ENCODE results near the gene OR2T33.
"Not testable (repeated sequence)": the region's sequence is repeated elsewhere in the genome, so short reads cannot be mapped to it uniquely, and the experiment has no call there.

The OR2T33 gene, protein sequence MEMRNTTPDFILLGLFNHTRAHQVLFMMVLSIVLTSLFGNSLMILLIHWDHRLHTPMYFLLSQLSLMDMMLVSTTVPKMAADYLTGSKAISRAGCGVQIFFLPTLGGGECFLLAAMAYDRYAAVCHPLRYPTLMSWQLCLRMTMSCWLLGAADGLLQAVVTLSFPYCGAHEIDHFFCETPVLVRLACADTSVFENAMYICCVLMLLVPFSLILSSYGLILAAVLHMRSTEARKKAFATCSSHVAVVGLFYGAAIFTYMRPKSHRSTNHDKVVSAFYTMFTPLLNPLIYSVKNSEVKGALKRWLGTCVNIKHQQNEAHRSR

DNA sequence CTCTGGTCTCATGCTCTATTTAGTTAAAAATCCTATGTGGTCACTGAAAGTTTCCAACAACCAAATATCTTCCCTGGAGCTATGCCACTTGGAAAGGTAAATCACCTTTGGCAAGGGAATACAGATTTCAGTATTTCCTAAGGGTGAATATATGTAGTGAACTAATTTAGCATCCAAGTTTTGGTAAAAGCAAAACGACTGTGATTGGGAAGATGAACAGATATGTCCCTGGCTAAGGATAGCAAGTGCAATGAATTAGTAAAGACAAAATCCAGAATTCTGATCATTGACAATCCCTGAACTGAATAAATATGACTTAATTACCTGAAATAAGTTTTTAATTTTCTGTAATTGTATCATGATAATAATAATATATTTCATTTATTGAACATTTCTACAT, at the start of gene OR2T33:
Gene OR2T33, minus strand, starts transcription at position 101 of the 400 bp plus-strand sequence. CDS start 4,162 bp downstream, outside the sequence.
- FAIRE-seq, result no peak

DNA sequence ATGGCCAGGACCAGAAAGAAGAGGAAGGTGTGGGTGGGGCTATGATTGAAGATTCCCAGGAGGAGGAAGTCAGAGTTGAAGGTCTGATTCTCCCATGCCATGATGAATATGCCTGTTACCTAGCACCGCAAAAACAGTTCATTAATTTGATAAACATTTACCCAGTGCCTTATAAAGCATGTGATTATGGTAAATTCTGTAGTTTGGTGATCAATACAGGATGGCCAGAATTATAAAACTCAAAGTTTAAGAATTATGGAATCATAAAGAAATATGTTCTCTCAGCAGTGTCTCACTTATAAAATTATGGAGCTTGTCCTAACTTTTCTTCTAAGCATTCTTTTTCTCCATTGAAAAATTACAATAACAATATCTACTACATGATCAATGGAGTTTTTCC, 46.7 kb upstream of the OR2T33 start, which contains the start of gene OR2M7:
Gene OR2M7, minus strand, starts transcription at position 101 of the 400 bp plus-strand sequence. Its CDS starts 0 bp downstream, at position 101.
- FAIRE-seq, result no peak

DNA sequence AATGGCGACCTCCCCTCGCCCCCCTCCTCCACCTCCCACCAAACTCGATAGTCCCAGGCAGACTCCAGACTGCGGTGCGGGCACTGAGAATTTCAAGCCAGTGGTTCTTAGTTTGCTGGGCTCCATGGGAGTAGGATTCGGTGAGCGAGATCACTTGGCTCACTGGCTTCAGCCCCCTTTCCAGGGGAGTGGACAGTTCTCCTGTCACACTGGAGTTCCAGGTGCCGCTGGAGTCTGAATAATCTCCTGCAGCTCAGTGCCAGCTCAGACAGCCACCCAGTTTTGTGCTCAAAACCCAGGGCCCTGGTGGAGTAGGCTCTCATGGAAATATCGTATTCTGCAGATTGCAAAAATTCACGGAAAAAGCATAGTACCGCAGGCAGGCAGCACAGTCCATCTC, 39.0 kb upstream of the OR2T33 start:
- no peak for FAIRE-seq

DNA sequence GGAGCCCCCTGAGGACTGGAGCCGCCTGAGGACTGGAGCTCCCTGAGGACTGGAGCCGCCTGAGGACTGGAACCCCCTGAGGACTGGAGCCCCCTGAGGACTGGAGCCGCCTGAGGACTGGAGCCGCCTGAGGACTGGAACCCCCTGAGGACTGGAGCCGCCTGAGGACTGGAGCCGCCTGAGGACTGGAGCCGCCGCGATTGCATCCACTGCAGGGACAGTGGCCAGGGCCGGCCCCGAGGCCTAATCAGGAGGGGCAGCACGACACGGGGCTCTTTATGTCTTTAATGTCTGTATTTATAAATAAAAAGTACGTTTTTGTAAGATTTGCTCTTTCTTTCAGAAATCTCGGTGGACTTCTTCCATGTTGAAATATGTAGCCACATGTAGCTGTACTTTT, 29.0 kb upstream of the OR2T33 start:
- FAIRE-seq, result not testable (repeated sequence)

DNA sequence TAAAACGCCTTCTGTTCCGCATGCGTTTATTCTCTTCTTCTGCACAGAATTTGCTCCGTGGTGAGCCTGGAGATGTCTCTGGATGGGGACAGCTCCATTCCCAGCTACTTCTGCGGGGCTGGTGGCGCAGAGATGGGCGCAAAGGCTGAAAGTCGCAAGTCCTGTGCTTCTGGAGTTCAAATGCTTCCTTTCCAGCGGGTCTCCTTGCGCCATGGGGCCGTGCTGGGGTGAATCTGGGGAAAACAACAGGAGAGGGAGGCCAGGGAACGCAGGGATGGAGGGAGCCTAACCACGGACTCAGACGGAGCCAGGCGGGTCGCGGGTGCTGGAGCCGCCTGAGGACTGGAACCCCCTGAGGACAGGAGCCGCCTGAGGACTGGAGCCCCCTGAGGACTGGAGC, 28.3 kb upstream of the OR2T33 start:
- FAIRE-seq, result no peak

DNA sequence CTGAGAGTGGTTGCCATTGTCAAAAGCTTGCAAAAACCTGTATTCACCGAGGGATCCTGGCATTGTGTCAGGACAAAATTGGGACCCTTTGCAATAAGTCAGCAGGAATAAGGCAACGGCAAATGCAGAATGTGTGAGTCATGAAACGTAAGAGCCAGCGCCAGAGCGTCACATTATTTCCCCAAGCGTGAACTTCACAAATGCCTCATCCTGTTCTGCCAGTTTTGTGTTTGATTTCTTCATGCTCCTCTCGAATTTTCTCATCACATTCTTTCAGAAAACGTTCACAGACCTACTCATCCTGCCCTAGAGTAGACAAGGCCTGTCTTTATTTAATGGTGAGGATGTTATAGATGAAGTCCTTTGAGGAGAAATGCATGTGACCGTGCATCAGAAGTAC, 27.9 kb upstream of the OR2T33 start:
- FAIRE-seq, result not testable (repeated sequence)

DNA sequence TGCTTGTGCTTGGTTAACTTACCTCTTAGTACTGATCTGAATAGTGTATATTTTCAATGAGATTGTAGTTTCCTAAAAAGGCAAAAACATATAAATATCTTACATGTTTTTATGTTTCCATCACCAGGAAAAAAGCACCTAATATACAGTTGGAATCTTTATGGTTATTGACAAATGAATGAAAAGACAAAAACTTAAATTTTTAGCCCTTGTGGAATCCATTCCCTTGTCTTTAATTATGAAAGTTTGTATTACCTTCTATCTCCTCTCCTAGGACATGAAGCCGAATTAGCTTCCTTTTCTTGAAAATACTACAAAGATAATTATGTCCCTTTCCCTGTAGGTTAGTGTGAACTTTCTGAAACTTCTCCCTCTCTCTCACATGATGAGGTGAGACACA, 25.5 kb upstream of the OR2T33 start, which contains the start of gene OR2T12:
Gene OR2T12, minus strand, starts transcription at position 101 of the 400 bp plus-strand sequence. CDS start 7,846 bp downstream, outside the sequence.
- no peak for FAIRE-seq

DNA sequence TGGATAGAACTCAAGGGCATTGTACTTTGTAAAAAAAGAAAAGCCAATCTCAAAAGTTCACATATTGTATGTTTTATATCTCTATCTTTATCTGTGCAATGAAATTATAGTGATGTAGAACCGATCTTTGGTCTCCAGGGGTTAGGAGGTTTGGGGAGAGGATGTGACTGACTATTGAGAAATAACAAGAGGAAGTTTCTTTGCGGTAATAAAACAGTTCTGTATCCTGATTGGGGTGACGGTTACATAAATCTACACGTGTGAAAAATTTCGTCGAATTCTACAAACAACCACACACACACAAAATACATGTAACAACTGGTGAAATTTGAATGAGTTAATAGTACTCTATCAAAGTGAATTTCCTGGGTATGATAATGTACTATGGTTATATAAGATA, 10.6 kb upstream of the OR2T33 start:
- FAIRE-seq, result no peak

DNA sequence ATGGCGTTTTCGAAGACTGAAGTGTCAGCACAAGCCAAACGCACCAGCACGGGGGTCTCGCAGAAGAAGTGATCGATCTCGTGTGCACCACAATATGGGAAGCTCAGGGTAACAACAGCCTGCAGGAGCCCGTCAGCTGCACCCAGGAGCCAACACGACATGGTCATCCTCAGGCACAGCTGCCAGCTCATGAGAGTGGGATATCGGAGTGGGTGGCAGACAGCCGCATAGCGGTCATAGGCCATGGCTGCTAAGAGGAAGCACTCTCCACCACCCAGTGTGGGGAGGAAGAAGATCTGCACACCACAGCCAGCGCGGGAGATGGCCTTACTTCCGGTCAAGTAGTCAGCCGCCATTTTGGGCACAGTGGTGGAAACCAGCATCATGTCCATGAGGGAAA, 4.6 kb downstream of the OR2T33 start:
- FAIRE-seq, result not testable (repeated sequence)

DNA sequence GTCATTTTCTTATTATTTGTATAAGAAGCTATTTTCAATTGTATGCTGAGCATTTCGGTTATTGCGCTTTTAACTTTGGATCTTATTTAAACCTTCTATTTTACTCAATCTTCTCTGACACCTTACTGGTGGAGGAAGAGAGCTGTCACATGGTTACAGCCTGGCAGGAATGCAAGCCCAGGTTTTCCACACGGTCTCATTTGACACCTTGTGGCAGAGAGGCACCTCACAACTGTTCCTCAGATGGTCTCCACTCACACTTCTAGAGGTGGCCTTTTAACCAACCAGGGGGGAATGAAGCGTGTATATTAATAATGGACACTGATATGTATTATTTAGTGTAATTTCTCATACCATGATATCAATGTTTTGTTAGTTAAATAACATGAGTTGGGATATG, 9.6 kb downstream of the OR2T33 start:
- no peak for FAIRE-seq

DNA sequence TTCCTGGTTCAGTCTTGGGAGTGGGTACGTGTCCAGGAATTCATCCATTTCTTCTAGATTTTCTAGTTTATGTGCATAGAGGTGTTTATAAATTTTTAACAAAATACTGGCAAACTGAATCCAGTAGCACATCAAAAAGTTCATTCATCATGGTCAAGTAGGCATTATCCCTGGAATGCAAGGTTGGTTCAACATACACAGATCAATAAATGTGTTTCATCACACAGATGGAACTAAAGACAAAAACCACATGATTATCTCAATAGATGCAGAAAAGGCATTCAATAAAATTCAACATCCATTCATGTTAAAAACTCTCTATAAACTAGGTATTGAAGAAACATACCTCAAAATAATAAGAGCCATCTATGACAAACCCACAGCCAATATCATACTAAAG, 18.5 kb downstream of the OR2T33 start:
- FAIRE-seq, result not testable (repeated sequence)

DNA sequence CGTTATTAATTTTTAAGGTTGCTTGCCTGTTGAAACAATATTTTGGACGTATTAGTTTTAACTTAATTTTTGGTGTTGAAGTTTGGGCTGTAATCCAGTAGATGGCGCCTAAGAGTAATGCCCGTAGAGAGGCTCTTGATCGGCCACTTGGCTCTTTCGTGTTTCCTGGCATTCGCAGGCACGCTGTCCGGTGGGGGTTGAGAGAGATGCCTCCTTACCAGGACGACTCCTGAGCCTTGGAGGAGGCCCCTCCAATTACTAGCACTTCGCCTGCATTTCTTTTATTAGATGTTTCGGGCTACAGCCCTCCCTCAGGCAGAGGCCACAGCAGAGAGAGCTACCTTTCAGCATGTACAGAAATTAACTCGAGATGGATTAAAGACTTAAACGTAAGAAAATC, 34.6 kb downstream of the OR2T33 start:
- peak; percentile 94 for FAIRE-seq

DNA sequence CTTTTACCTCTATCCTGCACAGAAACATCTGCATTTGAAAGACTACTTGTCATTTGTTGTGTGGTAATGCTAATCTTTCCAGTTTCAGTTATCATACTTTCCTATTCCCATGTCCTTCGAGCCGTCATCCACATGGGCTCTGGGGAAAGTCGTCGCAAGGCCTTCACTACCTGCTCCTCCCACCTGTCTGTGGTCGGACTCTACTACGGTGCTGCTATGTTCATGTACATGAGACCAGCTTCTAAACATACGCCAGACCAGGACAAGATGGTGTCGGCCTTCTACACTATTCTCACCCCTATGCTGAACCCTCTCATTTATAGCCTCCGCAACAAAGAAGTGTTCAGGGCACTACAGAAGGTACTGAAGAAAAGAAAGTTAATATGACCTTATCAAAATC, 38.3 kb downstream of the OR2T33 start:
- no peak for FAIRE-seq

DNA sequence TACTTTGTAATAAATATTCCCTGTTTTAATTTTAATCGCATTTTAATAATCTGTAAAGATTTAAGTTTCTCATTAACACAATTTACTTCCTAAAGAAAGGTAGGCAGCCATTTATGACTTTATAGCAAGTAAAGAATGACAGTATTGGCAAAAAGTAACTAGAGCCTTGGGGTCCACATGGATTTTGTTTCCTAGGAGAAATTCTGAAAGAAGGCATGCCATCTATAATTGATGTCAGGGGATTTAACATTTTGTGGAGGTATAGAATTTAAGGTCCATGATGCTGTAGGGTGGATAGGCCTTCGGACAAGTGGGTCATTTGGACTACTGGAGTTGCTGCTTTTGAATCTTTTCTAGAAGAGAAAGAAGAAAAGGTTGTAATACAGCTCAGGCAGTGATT, 46.7 kb downstream of the OR2T33 start, which contains the start of gene OR2M4:
Gene OR2M4, plus strand, starts transcription at position 301 of the 400 bp plus-strand sequence. CDS start 7,512 bp downstream, outside the sequence.
- no peak for FAIRE-seq

DNA sequence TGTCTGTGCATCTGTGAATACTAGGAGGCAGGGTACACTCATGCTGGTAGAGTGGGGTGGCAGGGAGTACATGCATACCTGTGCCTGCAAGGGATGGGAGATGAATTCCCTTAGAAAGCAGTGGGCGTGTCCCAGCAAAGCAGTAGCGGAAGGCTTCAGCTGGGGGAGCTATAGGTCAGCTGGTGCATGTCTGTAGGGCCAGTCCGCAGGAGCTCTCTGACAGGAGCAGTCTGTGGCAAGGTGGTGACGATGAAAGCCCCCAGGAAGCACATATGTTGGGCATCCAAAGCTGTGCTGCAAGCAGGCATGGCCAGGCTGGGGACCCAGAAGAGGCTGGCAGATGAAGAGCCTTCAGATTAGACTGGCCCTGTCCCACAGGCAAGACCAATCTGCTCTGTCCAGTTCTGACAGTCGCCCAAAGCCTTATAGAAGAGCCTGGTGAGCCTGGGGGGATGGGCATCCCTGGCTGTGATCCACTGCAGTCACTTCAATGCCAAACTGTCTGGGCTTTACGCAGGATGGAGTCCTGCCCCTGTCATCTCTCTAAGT, 48.3 kb downstream of the OR2T33 start:
- FAIRE-seq, result no peak

DNA sequence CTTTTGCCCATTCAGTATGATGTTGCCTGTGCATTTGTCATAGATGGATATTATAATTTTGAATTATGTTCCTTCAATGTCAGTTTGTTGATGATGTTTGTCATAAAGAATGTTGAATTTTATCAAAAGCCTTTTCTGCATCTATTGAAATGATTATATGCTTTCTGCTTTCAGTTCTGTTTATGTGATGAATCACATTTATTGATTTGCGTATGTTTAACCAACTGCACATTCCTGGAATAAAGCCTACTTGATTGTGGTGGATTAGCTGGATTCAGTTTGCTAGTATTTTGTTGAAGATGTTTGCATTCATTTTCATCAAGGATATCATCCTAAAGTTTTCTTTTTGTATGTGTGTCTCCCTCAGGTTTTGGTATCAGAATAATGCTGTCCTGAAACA, 52.2 kb downstream of the OR2T33 start:
- FAIRE-seq, result no peak
